ENCODE measurements around the gene TAC3.
"Not testable (repeated sequence)": the region's sequence is repeated elsewhere in the genome, so short reads cannot be mapped to it uniquely, and the experiment has no call there.

TAC3 gene

GRCh38 chr12:56979628-56980027 is 36.7 kb downstream of the TAC3 start:
- no peak for TF ChIP-seq CTCF (conservative IDR thresholded peaks at IDR 0.05; ENCODE audit: low read depth, low read length)
- H3K4me3 ChIP-seq (ENCODE audit: low read depth, low read length), result no peak overlapping the region
- no peak for DNase-seq (ENCODE audit: low read depth)

- no peak for TF ChIP-seq CTCF (conservative IDR thresholded peaks at IDR 0.05; ENCODE audit: low read depth, low read length)
- DNase-seq (ENCODE audit: low read depth), result no peak
- no peak overlapping the region for H3K4me3 ChIP-seq (ENCODE audit: low read depth, low read length)
Measured at GRCh38 chr12:56978397-56979138, 37.8 kb downstream of the TAC3 start.

GRCh38 chr12:56977361-56977760 is 39.0 kb downstream of the TAC3 start:
- not testable (repeated sequence) for DNase-seq (ENCODE audit: low read depth); H3K4me3 ChIP-seq (ENCODE audit: low read depth, low read length)

- not testable (repeated sequence) for DNase-seq (ENCODE audit: low read depth); H3K4me3 ChIP-seq (ENCODE audit: low read depth, low read length)
Measured at GRCh38 chr12:56974224-56974623, 42.1 kb downstream of the TAC3 start.

- H3K4me3 ChIP-seq (ENCODE audit: low read depth, low read length); DNase-seq (ENCODE audit: low read depth): not testable (repeated sequence)
Measured at GRCh38 chr12:56968910-56969309, 47.4 kb downstream of the TAC3 start.

- not testable (repeated sequence) for H3K4me3 ChIP-seq (ENCODE audit: low read depth, low read length); DNase-seq (ENCODE audit: low read depth)
Measured at GRCh38 chr12:56965997-56966642, 50.2 kb downstream of the TAC3 start.

GRCh38 chr12:56965124-56965523 is 51.2 kb downstream of the TAC3 start:
- not testable (repeated sequence) for H3K4me3 ChIP-seq (ENCODE audit: low read depth, low read length); DNase-seq (ENCODE audit: low read depth)

GRCh38 chr12:56963557-56963956 is 52.8 kb downstream of the TAC3 start:
- not testable (repeated sequence) for DNase-seq (ENCODE audit: low read depth); H3K4me3 ChIP-seq (ENCODE audit: low read depth, low read length)

- not testable (repeated sequence) for DNase-seq (ENCODE audit: low read depth)
Measured at GRCh38 chr12:56962247-56962646, 54.1 kb downstream of the TAC3 start.

More at GRCh38 chr12:56962247-56962646, 54.1 kb downstream of the TAC3 start:
- not testable (repeated sequence) for H3K4me3 ChIP-seq (ENCODE audit: low read depth, low read length)

Measured in choroid plexus epithelial cell (primary cell).